NCI-H2171 treated with DMSO at 0.1 percent for 48 hours (cell line): ENCODE data around the gene GALNT5.
"Not testable (repeated sequence)": the region's sequence is repeated elsewhere in the genome, so short reads cannot be mapped to it uniquely, and the experiment has no call there.

ENCODE experiments used
- DNase-seq: peaks from one replicate; lab custom pipeline; 2025; lab: John Stamatoyannopoulos, UW

GALNT5 gene

GRCh38 chr2:157257312-157258252, at the start of gene GALNT5:
TSS of gene GALNT5 (plus strand) at chr2:157257705. CDS start at chr2:157258083, 378 bp downstream.
- DNase-seq: peak; percentile 99

GRCh38 chr2:157216286-157216965, 41.1 kb upstream of the GALNT5 start:
- DNase-seq: peak; percentile 85

- DNase-seq: no peak
Measured at GRCh38 chr2:157217409-157217808, 40.1 kb upstream of the GALNT5 start.

GRCh38 chr2:157218911-157219310, 38.6 kb upstream of the GALNT5 start:
- no peak for DNase-seq

- DNase-seq: no peak
Measured at GRCh38 chr2:157220502-157220901, 37.0 kb upstream of the GALNT5 start.

GRCh38 chr2:157221394-157221988, 36.0 kb upstream of the GALNT5 start:
- no peak for DNase-seq

- DNase-seq: peak; percentile 33
Measured at GRCh38 chr2:157223624-157224205, 33.8 kb upstream of the GALNT5 start.

- not testable (repeated sequence) for DNase-seq
Measured at GRCh38 chr2:157224448-157224847, 33.1 kb upstream of the GALNT5 start.

- no peak for DNase-seq
Measured at GRCh38 chr2:157227592-157227991, 29.9 kb upstream of the GALNT5 start.

GRCh38 chr2:157228946-157229345, 28.6 kb upstream of the GALNT5 start:
- DNase-seq: no peak

- no peak for DNase-seq
Measured at GRCh38 chr2:157229572-157229971, 27.9 kb upstream of the GALNT5 start.

GRCh38 chr2:157231476-157231875, 26.0 kb upstream of the GALNT5 start:
- DNase-seq: no peak

GRCh38 chr2:157233506-157233905, 24.0 kb upstream of the GALNT5 start:
- DNase-seq: no peak

GRCh38 chr2:157236404-157236803, 21.1 kb upstream of the GALNT5 start:
- no peak for DNase-seq

GRCh38 chr2:157238296-157238695, 19.2 kb upstream of the GALNT5 start:
- no peak for DNase-seq

- peak; percentile 91 for DNase-seq
Measured at GRCh38 chr2:157244691-157245090, 12.8 kb upstream of the GALNT5 start.

GRCh38 chr2:157245144-157245840, 12.2 kb upstream of the GALNT5 start:
- DNase-seq: peak; percentile 36

GRCh38 chr2:157245846-157246764, 11.4 kb upstream of the GALNT5 start:
- DNase-seq: no peak

- DNase-seq: no peak
Measured at GRCh38 chr2:157246765-157247407, 10.6 kb upstream of the GALNT5 start.

GRCh38 chr2:157250836-157251235, 6.7 kb upstream of the GALNT5 start:
- no peak for DNase-seq
